NCI-H526 treated with DMSO at 0.1 percent for 48 hours (cell line): ENCODE results near the gene LBHD2.

Source experiments
- DNase-seq: peaks from one replicate; lab custom pipeline; 2025; lab: John Stamatoyannopoulos, UW

The LBHD2 gene

GRCh38 chr14:103121121-103121845, 37.3 kb downstream of the LBHD2 start:
- DNase-seq, result no peak

- peak; percentile 78 for DNase-seq
Measured at GRCh38 chr14:103121846-103122584, 38.0 kb downstream of the LBHD2 start.

- DNase-seq, result no peak
Measured at GRCh38 chr14:103122585-103122946, 38.6 kb downstream of the LBHD2 start.

GRCh38 chr14:103122947-103123633, 39.1 kb downstream of the LBHD2 start, which contains the start of gene TNFAIP2:
TSS of gene TNFAIP2 (plus strand) at chr14:103123461. CDS start at chr14:103126458, 2,997 bp downstream.
- no peak for DNase-seq

- no peak for DNase-seq
Measured at GRCh38 chr14:103123634-103124500, 39.9 kb downstream of the LBHD2 start.

GRCh38 chr14:103124501-103125001, 40.5 kb downstream of the LBHD2 start:
- no peak for DNase-seq

- no peak for DNase-seq
Measured at GRCh38 chr14:103125098-103126070, 41.4 kb downstream of the LBHD2 start.

GRCh38 chr14:103126088-103126872, 42.3 kb downstream of the LBHD2 start:
- DNase-seq, result no peak

GRCh38 chr14:103126873-103127304, 42.9 kb downstream of the LBHD2 start:
- DNase-seq, result peak; percentile 70

GRCh38 chr14:103127356-103127755, 43.3 kb downstream of the LBHD2 start:
- DNase-seq, result no peak

- DNase-seq, result no peak
Measured at GRCh38 chr14:103127861-103128598, 44.0 kb downstream of the LBHD2 start.

GRCh38 chr14:103128631-103129300, 44.8 kb downstream of the LBHD2 start:
- DNase-seq, result no peak

GRCh38 chr14:103129301-103130016, 45.4 kb downstream of the LBHD2 start:
- no peak for DNase-seq

GRCh38 chr14:103130017-103130764, 46.2 kb downstream of the LBHD2 start:
- no peak for DNase-seq

GRCh38 chr14:103130965-103131364, 47.0 kb downstream of the LBHD2 start:
- DNase-seq, result no peak

GRCh38 chr14:103131580-103131979, 47.6 kb downstream of the LBHD2 start:
- no peak for DNase-seq
